Activated CD4-positive, CD25-positive, alpha-beta regulatory T cell treated with anti-CD3 and anti-CD28 coated beads, Interleukin-2, amount 50 U/mL, for 72 hours (primary cell): ENCODE measurements around the gene CIDEA.

Experiments used
- DNase-seq: peaks from one replicate; pipeline ENCODE4 v3.0.0; 2021

The CIDEA gene

DNA sequence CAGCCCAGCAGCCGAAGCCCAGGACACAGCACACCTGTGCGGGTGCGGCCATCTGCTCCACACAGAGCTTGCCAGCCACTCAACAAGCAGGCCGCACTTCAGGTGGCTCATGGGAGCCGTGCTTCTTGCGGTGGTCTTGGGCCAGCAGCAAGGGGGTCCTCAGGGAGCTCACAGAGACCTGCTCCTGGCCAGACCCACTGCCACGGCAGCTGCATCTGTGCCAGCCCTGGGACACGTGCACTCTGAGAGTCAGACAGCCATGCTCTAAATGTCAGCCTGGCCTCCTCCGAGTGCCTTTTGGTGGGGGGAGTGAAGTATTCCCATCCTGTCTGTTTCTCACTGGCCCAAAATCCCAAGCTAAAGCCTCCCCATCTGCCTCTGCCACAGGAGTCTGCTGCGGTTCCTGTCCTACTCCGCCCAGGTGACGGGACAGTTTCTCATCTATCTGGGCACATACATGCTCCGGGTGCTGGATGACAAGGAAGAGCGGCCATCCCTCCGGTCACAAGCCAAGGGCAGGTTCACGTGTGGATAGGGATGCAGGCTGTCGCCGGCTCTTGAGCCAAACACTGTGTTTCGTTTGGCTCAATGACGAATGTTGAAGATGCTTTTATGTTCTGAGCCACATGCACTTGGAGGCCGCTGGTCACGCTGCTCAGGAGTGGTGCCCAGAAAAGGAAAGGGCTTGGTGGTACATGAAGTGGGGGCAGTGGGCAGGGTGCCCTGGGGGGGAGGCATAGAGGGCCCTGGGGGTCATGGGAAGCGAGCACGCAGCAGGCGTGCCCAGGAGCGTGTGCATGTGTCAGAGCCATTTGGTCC is 22.8 kb downstream of the CIDEA start:
- DNase-seq = no peak

DNA sequence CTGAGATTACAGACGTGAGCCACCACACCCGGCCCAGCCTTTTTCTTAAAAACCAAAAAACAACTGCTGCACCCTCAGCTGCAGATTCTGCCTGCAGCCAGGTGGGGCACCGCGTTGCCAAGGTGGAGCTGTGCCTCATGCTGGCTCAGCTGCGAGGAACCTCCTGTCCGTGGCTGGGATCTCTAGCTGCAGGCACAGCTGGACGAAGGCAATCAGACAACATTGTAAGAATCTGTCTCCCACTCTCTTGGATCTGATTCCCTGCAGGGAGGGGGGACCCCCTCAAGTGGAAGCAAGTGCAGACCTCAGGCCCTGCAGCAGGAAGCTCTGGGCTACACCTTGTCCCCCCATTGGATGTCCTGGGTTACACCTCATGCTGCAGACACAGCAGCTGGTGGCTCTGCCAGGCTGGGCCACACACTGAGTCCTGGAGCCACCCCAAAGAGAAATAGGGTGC is 24.1 kb downstream of the CIDEA start:
- no peak for DNase-seq

DNA sequence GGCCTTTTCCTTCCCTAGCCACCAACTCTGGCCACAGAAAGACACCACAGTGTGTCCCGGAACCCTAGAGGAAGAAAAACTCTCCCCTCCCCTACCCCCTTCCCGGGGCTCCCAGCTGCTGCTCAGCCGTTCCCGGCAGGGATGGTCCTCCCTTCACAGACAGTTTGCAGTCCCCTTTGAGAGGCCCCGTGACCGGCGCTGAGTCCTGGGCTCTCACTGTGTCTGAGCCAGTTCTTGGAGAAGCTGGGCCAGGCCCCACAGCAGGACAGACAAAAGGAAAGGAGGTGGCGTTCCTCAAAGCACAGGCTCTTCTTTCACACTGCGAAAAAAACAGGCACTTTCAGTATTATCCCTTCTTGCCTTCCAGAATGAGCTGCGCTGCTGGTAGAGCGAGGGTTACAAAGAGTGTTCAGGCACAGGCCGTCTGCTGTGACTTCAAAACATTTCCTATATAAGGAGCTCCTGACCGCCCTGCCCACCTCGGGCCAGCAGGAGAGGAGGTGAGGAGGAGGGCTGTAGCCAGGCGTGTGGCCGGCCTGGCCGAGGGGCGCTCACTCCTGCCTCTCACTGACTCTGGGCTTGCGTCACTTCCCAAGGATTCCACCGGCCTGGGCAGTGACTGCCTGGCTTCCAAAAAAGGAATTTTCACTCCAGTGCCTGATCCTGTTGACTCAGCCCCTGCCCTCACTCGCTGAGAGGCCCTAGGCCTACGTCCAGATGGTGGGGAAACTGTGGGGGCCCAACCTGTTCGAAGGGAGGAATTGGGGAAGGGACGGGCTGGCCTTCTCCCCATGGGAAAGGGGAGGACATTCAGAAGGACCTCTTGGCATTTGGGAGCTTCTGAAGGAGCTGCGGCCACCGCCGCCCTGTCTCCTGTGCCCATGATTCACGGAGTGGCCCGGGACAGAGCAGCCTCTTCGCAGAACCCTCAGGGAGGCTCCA is 24.9 kb downstream of the CIDEA start:
- DNase-seq = no peak

DNA sequence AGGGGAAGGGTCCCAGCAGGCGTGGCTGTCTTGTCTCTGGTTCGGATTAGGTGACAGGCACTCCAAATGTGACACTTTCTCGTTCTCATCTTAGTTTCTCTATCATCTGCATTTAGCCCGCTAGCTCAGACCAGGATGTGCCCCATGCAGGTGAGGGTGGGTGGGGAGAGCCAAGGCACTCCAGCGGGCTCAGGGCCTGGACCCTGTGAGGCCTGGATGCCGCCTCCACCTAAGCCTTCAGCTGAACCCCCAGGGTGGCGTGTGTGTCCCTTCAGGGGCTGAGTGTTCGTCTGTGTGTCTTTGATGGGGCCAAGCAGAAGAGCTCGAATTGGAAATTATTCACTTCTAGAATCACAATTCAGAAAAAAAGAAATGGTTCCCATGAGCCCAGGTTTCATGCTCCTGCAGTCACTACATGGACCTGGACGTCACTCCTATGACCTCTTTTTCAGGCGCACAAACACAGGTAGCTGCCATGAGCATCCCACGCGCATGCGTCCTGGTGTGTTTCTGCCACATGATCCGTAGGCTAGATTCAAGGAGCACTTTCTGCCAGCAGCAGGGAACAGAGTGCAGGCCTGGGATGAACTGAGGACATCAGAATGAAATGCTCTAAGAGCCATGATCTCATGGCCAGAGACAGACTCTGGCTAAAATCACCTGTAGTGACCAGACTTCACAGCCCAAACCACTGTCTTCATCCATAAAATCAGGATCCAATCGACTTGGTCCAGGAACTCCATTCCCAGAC is 25.8 kb downstream of the CIDEA start:
- DNase-seq = no peak

DNA sequence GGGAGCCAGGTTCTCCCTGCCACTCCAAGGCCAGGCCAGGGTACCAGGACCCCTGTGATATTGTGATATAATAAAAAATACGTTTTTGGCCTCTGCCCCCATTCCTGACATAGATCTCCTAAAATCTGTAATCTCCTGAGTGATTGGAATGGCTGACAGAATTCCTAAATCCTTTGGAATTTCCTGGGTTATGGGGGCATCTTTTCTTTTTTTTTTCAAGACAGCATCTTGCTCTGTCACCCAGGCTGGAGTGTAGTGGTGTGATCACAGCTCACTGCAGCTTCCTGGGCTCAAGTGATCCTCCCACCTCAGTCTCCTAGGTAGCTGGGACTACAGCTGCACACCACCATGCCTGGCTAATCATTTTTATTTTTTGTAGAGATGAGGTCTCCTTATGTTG is 27.7 kb downstream of the CIDEA start:
- no peak for DNase-seq

DNA sequence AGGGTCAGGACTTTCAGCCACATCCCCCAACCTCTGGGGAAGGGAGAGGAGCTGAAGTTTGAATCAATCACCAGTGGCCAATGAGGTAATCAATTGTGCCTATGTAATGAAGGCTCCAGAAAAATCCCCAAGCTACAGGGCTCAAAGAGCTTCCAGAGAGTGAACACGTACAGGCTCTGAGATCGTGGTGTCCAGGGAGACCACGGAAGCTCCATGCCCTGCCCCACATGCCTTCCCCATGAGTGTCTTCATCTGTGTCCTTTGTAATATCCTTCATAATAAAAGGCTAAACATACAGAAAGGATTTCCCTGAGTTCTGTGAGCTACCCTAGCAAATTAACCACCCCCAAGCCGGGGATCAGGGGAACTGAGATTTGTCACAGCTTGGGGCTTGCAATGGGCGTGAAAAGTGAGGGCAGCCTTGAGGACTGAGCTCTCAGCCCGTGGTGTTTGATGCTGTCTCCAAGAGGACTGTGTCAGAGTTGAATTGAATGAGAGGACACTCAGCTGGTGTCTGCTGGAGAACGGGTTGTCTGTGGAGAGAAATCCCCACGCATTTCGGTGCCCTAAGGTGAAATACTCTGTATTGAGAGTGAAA is 28.4 kb downstream of the CIDEA start:
- no peak for DNase-seq

DNA sequence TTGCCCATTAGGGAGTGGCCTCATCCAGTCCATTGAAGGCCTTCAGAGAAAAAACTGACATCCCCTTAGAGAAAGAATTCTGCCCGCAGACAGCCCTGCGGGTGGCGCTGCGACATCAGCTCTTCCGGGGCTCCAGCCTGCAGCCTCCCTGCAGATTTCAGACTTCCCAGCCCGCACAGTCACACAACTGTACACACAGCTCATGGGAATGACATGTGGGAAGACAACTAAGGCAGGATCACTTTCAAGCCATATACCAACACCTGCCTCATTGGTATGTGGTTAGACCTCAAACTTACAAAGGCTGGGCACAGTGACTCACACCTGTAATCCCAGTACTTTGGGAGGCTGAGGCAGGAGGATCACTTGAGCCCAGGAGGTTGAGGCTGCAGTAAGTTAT is 29.1 kb downstream of the CIDEA start:
- no peak for DNase-seq

DNA sequence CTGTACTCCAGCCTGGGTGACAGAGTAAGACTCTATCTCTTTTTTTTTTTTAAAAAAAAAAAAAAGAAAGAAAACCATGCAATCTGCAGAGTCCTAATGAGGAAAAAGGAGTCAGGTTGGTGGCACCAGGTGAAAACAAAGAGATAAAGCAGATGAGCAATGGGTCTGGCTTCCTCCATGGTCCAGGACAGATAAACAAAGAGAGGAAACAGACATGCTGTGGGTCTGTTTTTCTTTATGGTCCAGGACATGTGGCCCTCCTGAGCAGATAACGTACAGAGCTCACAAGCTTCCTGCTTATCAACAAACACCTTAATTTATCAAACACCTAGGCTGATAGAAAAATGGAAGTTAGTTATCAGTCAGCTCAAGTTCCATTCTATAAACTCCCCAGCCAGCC is 29.5 kb downstream of the CIDEA start:
- no peak for DNase-seq

DNA sequence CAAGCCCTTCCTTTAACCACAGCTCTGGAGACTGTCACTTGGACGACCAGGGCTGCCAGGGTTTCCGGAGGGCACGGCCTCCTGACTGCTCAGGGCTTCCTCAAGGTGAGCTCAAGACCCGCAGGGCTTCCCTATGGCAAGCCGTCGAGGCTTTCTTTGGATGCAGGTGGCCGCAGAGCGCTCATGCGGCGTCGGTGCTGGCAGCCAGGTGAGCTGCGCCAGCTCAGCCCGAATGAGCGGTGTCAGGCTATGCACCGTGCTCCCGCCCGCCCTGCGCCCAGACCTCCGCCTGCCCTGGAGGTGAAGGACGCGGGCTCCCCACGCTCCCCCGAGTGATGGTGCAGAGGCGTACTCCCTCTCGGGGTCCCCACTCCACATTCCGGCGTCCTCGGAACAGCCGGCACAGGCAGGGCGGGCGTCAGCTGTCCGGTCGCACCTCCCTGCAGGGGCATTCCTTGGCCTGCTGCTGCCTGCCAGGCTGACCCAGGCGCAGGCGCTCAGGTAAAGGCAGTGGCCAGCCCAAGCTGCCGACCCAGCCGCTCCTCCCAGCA is 33.0 kb downstream of the CIDEA start:
- no peak for DNase-seq

DNA sequence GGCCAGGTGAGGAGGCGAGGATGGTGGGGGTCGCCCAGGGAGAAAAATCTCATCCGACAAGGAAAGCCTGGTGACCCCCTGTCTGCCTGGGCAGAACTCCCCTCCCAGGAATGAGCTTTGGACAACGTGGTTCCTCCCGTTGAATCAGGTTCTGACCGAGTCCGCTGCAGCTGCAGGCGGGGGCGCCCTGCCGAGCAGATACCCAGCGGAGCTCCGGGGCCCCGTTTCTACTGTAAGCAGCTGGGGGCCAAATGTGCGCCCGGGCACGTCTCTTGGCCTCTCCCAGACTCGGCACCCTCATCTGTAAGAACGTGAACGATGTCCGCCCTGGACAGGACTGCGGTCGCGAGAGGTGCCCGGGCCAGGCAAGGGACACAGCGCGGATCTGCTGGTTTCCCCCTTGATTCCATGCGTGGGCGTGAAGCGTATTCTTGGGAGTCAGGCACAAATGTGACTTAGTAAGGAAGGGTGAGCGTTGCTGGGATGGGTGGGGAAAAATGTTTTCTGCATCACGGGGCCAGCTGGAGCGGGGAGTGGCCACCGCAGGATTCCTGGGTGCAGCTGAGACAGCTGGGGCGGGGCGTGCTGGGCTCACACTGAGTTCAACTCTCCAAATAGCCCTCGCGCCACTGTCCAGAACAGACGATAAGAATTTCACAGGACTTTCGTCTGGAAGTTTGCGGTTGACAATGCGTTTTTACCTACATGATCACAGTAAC is 33.7 kb downstream of the CIDEA start:
- DNase-seq = no peak

DNA sequence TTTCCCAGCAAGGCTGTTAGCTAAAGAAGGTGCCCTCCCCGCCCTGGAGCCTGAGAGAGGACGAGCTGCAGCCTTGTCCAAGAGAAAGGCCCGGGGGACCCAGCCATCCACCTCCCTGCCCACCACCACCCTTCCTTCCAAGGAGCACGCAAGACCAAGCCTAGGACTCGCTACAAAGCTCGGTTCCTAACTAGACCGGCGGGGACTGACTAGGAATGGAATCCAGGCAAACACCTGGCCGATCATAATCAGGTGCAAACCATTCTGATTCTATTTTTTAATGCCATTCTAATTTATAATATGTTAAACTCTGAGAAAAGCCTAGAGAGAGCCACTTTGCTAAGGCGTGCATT is 34.2 kb downstream of the CIDEA start:
- DNase-seq = no peak

DNA sequence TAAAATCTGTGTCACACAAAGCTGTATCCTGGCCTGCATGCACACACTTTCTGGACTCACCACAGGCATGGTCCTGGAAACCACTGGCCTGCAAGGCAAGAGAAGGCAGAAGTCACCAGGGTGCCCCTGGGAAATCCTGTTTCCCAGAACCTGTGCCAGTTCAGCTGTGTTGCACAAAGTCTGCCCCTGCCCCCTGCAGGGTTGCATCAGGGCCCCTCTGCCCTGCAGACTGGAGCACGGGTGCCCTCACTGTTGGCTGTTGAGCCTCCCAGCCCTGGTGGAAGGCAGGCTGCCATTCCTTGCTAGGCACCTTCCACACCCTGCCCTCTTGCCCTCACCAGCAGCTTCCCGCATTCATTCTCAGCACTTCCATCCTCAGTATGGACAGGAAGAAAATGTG is 35.9 kb downstream of the CIDEA start:
- no peak for DNase-seq

DNA sequence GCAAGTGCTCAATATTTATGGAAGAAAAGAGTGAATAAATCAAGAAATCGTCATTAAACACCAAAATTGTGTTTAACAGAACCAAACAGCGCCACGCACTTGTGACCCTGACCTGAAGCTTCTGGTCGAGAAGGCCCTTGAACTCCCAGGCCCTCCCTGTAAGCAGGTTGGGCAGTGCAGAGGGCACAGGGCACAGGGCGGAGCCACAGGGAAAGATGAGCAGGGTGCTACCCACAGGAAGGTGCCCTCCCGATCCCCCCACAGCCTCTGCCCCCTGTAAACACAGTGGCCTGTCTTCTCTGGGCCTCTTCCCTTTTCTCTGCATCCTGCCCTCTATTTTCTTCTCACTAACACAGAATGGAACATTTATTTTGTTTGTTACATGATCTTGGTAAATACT is 37.0 kb downstream of the CIDEA start:
- DNase-seq = no peak

DNA sequence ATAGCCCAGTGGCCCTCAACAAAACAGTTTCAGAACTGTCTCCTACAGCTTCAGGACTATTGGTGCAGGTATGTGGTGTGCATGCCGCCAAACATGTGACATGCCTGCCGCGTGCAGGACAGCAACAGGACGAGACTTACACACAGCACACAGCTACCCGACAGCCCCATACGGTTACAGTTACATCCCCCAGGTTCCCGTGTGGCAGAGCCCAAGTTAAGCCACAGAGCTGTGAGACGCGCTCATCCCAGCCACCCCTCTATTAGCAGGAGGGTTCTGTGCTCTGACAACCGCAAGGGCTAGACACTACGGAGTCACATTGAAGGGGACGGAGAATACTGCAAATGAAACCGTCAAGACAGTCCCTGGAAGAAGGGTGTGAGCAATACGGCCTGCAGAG is 37.5 kb downstream of the CIDEA start:
- no peak for DNase-seq

DNA sequence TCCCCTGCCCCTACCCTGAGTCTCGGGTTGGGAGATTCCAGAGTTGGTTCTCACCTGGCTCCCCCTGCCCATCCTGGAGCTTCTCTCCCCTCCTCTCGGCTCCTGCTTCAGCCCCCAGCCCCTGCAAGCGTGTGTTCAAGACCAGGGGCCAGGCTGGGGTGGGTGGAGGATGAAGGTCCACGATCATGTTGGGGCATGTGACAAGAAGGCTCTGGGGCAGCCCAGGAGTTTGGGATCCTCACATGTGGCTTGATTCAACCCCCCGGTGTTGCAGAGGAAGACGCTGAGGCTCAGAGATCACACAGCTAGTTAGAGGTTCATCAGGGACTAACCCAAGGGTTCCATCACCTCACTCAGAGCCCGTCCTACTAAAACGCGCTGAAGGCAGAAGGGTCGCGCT is 39.7 kb downstream of the CIDEA start:
- DNase-seq = no peak

DNA sequence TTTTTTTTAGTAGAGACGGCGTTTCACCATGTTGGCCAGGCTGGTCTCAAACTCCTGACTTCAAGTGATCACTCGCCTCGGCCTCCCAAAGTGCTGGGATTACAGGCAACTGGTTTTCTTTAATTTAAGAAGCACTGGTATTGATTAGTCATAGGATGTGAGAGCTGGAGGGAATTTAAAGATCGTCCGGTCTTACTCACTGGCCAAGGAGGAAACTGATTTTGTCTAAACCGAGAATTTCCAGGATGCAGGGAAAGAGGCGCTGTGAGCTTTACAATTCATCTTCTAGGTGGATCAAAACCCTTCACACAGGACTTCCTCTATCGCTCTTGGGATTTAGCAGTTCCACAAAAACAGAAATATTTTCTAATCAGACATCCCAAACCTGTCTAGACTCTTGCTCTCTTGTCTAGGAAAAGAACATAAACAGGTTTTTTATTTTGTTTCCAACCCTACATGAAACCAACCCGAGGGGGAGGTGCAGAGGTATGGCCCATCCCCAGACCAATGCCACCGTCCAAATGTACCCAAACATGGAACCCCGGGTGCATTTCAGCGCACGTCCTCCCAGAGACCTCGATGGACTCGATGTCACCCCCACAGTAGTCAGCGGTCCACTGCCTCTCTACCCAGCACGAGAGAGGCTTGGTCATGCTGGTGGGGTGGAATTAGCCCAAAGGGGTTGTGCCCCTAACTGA is 41.4 kb downstream of the CIDEA start:
- no peak for DNase-seq

DNA sequence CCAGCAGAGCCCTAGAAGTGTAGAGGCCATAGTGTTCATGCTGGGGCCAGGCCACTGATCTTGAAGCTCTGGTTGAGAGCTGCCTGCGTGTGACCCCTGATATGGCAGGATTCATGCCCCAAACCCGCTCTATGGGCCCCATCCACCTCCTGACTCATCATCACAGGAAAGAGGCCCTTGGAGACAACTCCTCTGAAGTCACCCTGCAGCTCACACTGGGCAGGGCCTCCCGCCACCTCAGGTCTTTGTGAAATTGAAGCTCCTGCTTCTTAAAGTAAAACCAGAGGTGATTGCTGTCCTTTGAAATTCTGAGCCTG is 41.9 kb downstream of the CIDEA start:
- DNase-seq = no peak

DNA sequence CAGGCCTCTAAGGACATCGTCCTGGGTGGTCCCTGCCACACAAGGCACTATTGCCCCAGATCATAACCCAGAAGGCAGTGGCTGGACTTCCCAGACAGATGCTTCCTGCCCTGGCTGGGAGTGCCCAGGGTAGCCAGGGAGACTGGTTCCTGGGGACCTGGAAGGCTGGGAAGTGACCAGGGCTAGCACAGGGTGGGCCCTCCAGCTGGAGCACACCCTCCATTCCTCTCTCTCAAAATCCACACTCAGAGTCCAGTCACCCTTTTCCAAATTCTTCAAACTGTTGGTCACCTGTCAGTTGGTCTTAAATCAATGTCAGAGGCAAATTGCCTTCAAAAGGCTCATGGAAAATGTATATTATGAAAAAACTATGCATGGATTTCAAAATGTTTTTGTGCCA is 42.3 kb downstream of the CIDEA start:
- DNase-seq = no peak

DNA sequence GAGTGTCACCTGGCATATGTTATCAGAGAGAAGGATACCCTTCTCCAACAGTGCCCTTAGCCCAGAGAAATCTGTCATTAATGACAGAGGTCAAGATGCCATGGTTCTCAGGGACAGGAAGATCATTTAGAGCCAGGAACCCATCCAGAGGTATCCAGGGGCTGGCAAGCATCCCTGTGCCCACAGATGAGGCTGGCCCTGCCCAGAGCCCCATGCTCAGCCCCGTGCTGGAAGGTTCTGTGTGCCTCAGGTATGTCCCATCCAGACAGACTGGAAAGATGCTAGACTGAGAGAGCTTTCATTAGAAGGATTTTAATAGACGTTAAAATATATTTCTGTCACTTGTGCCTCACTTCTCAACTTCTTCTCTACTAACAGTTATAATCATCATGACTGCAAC is 45.7 kb downstream of the CIDEA start:
- no peak for DNase-seq

DNA sequence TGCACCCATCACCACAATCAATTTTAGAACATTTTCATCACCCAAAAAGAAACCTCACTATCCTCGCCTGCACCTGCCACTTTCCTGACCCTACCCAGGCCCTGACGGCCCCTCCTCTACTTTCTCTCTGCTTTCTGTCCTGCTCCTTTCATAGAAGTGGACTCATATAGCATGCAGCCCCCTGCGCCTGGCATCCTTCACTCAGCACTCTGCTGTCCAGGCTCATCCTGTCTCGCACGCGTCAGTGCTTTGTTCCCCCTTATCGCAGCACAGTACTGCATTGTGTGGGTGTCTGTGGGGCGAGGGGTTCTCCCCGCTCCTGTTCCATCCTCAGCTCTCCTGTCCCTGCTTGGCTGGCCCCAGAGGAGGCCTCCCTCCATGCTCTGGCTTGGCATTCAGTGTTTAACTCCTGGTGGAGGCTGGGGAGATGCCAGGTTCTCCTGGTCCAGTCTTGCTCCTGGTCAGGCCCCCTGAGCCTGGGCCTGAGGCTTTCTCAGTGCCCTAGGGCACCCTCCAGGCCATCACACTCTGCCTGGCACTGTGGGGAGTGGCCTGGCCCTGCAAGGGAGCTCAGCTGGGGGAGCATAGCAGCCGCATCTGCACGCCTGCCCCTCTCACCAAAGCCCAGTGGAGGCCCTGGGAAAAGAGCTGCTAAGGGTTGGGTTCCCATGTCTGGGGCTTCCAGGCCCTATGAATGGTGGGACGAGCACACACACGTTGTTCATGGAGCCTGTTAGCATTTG is 47.3 kb downstream of the CIDEA start:
- DNase-seq = no peak
